H9 (cell line): ENCODE measurements around the gene UBXN10. TPM values are rescaled to one million over a fixed set of nuclear protein-coding genes. Genes with fewer than 3 reads are reported as not detected.

Source experiments
- DNase-seq: peaks from one replicate; pipeline ENCODE4 v3.0.0-alpha.2; 2017
- H2AFZ ChIP-seq: one replicate; pipeline ENCODE4 v1.6.1; 2013; ENCODE audit warnings: mild to moderate bottlenecking, low read length, control low read depth, moderate library complexity
- H2AK5ac ChIP-seq: 2 replicates; pipeline ENCODE4 v1.6.1; 2013; ENCODE audit warnings: low read length, control low read depth, mixed read lengths; ENCODE audit not compliant: insufficient read length
- H2BK120ac ChIP-seq: one replicate; pipeline ENCODE4 v1.6.1; 2013; ENCODE audit warnings: low read depth, mild to moderate bottlenecking, low read length, control low read depth, inconsistent platforms; ENCODE audit not compliant: poor library complexity, severe bottlenecking
- H2BK12ac ChIP-seq: 2 replicates; pipeline ENCODE4 v1.6.1; 2013; ENCODE audit warnings: low read length, control low read depth, mixed read lengths, low read depth; ENCODE audit not compliant: insufficient read length
- H2BK15ac ChIP-seq: 2 replicates; pipeline ENCODE4 v1.6.1; 2013; ENCODE audit warnings: low read depth, low read length, control low read depth
- H2BK20ac ChIP-seq: one replicate; pipeline ENCODE4 v1.6.1; 2013; ENCODE audit warnings: low read depth, mild to moderate bottlenecking, low read length, control low read depth, inconsistent platforms; ENCODE audit not compliant: poor library complexity, severe bottlenecking
- H2BK5ac ChIP-seq: 2 replicates; pipeline ENCODE4 v1.6.1; 2013; ENCODE audit warnings: low read length, control low read depth, mixed read lengths; ENCODE audit not compliant: insufficient read length
- H3K14ac ChIP-seq: 2 replicates; pipeline ENCODE4 v1.6.1; 2013; ENCODE audit warnings: low read length, control low read depth; ENCODE audit not compliant: insufficient read depth
- H3K18ac ChIP-seq: 2 replicates; pipeline ENCODE4 v1.6.1; 2013; ENCODE audit warnings: low read depth, mild to moderate bottlenecking, mixed read lengths, low read length, control low read depth; ENCODE audit not compliant: insufficient read length
- H3K23ac ChIP-seq: 2 replicates; pipeline ENCODE4 v1.6.1; 2013; ENCODE audit warnings: low read length, control low read depth, mixed read lengths, low read depth; ENCODE audit not compliant: insufficient read length
- H3K23me2 ChIP-seq: 2 replicates; pipeline ENCODE4 v1.6.1; 2013; ENCODE audit warnings: low read depth, mild to moderate bottlenecking, mixed read lengths, low read length, control low read depth; ENCODE audit not compliant: insufficient read length, poor library complexity, severe bottlenecking
- H3K27ac ChIP-seq: 2 replicates; pipeline ENCODE4 v1.5.1; 2013; ENCODE audit warnings: low read length, control low read depth, mixed read lengths, low read depth; ENCODE audit not compliant: insufficient read length
- H3K27me3 ChIP-seq: 2 replicates; pipeline ENCODE4 v1.6.1; 2013; ENCODE audit warnings: low read length, control low read depth, inconsistent platforms; ENCODE audit not compliant: insufficient read depth
- H3K4ac ChIP-seq: 2 replicates; pipeline ENCODE4 v1.6.1; 2013; ENCODE audit warnings: low read depth, mild to moderate bottlenecking, control low read depth, inconsistent platforms, low read length, moderate library complexity
- H3K4me1 ChIP-seq: 2 replicates; pipeline ENCODE4 v1.6.1; 2013; ENCODE audit warnings: low read length, control low read depth, inconsistent platforms; ENCODE audit not compliant: insufficient read depth
- H3K4me2 ChIP-seq: 2 replicates; pipeline ENCODE4 v1.6.1; 2013; ENCODE audit warnings: low read length, control low read depth, mixed read lengths; ENCODE audit not compliant: insufficient read length, insufficient read depth
- H3K56ac ChIP-seq: 2 replicates; pipeline ENCODE4 v1.6.1; 2013; ENCODE audit warnings: low read depth, mild to moderate bottlenecking, mixed read lengths, low read length, control low read depth; ENCODE audit not compliant: insufficient read length
- H3K79me1 ChIP-seq: 2 replicates; pipeline ENCODE4 v1.6.1; 2013; ENCODE audit warnings: low read depth, mild to moderate bottlenecking, moderate library complexity, low read length, control low read depth, inconsistent platforms; ENCODE audit not compliant: insufficient read depth, poor library complexity, severe bottlenecking
- H3K79me2 ChIP-seq: 2 replicates; pipeline ENCODE4 v1.6.1; 2013; ENCODE audit warnings: low read length, control low read depth, inconsistent platforms; ENCODE audit not compliant: insufficient read depth
- H3K9ac ChIP-seq: 2 replicates; pipeline ENCODE4 v1.6.1; 2013; ENCODE audit warnings: low read length, control low read depth, mixed read lengths; ENCODE audit not compliant: insufficient read length; ENCODE audit errors: extremely low read depth
- H3K9me3 ChIP-seq: one replicate; pipeline ENCODE4 v1.6.1; 2013; ENCODE audit warnings: low read depth, low read length, inconsistent platforms; ENCODE audit not compliant: control insufficient read depth
- H3T11ph ChIP-seq: one replicate; pipeline ENCODE4 v1.6.1; 2013; ENCODE audit warnings: mild to moderate bottlenecking, low read length, control low read depth, inconsistent platforms
- H4K20me1 ChIP-seq: one replicate; pipeline ENCODE4 v1.6.1; 2013; ENCODE audit not compliant: control insufficient read depth, insufficient read length, insufficient read depth
- H4K5ac ChIP-seq: 2 replicates; pipeline ENCODE4 v1.6.1; 2013; ENCODE audit warnings: low read depth, mild to moderate bottlenecking, mixed read lengths, low read length, control low read depth; ENCODE audit not compliant: insufficient read length
- H4K8ac ChIP-seq: replicated peaks from 2 replicates; pipeline ENCODE4 v1.6.1; 2013; ENCODE audit warnings: low read length, control low read depth, mixed read lengths, low read depth; ENCODE audit not compliant: insufficient read length
- H4K91ac ChIP-seq: 2 replicates; pipeline ENCODE4 v1.6.1; 2013; ENCODE audit warnings: low read depth, mild to moderate bottlenecking, moderate library complexity, mixed read lengths, low read length, control low read depth; ENCODE audit not compliant: insufficient read length
- H3K27ac Mint-ChIP-seq, 3 experiments: 2 replicates in 2 of 3; 3 replicates in 1 of 3; pipeline ENCODE4 v1.8.0; 2020 to 2021; ENCODE audit warnings: mixed read lengths in 3 of 3, mild to moderate bottlenecking in 1 of 3, moderate library complexity in 1 of 3
- H3K27me3 Mint-ChIP-seq: 2 replicates; pipeline ENCODE4 v1.8.0; 2021; ENCODE audit warnings: low read depth, mild to moderate bottlenecking, moderate library complexity, mixed read lengths
- H3K36me3 Mint-ChIP-seq, 3 experiments: 2 replicates in 2 of 3; 3 replicates in 1 of 3; pipeline ENCODE4 v1.8.0; 2020 to 2021; ENCODE audit warnings: low read depth in 3 of 3, mixed read lengths in 3 of 3; ENCODE audit not compliant: insufficient read depth in 1 of 3
- H3K4me1 Mint-ChIP-seq, 2 experiments: 2 replicates each; pipeline ENCODE4 v1.8.0; 2020; ENCODE audit warnings: mixed read lengths in 2 of 2
- H3K4me3 Mint-ChIP-seq, 2 experiments: 2 replicates in 1 of 2; 3 replicates in 1 of 2; pipeline ENCODE4 v1.8.0; 2020 to 2021; ENCODE audit warnings: mild to moderate bottlenecking in 2 of 2, mixed read lengths in 2 of 2, moderate library complexity in 1 of 2
- H3K9me3 Mint-ChIP-seq, 2 experiments: 2 replicates in 1 of 2; 3 replicates in 1 of 2; pipeline ENCODE4 v1.8.0; 2020; ENCODE audit warnings: mild to moderate bottlenecking in 2 of 2, mixed read lengths in 2 of 2, moderate library complexity in 1 of 2
- WGBS: extraction: QIAGEN DNeasy Blood & Tissue Kit; methylation state at CpG from one replicate; pipeline ENCODE4 v1.1.7; 2013; ENCODE audit warnings: missing lambda C conversion rate, low lambda C conversion rate, mixed read lengths; ENCODE audit not compliant: insufficient read length; ENCODE audit errors: extremely low coverage; 5-methylcytosine and 5-hydroxymethylcytosine counted together
- total RNA-seq: library from RNA; stranded (reverse); gene quantifications from 2 replicates; pipeline ENCODE4 v1.2.1, GENCODE V29; 2021
- TF ChIP-seq, protein P1 (sequence below): fragments of 200-600 bp; sonication (generic); conservative IDR thresholded peaks from 3 replicates; pipeline ENCODE4 v1.8.0; 2021; ENCODE audit warnings: antibody characterized with exemption, mild to moderate bottlenecking

The UBXN10 gene
- total RNA-seq, 1 experiment from 2014 or later = 0.59 TPM

DNA sequence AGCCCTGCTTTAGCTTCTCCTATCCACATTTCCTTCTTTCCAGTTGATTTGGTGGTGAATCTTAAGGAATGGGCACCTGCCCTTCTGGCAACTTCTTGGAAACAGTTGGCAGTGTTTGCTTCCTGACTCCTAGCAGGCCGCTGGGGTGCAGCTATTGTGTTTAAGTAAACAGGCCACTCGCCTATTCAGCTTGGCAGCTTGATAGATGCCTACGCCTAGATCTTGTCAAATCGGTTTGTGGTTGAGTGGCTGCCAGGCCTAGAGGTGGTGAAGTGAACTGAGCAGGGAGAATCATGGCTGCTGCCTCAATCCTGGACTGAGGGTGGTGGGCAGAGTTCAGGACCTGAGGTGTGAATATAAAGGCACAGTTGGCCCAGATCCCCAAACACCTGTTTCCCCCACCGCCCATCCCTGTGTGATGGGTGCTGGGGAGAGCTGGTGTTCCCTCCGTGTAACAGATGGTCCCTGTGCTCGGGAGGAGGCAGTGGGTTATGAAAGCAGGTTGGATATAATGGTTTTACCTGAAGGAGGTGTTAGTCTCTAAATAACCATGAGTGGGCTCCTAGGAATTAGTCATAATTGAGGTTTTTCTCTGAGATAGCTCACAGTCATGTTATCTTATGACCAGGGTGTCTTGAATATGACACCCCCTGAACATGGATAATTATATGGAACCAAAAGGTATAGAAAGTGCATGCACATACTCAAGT, 1.4 kb downstream of the UBXN10 start:
- Histone ChIP-seq H3T11ph (no peak overlapping the region), H3K4me1 (0 out of 2 replicates have a peak, but pooled peaks cover 3% of the 10 kb centered on the region), H3K56ac (no peak overlapping the region), H2BK12ac (no peak overlapping the region), H2BK120ac (no peak overlapping the region), H3K23me2 (peaks cover 6% of the 10 kb centered on the region), H3K4me2 (no peak overlapping the region), H3K9ac (no peak overlapping the region), H3K79me1 (no peaks in the 10 kb centered on the region), H2AK5ac (no peak overlapping the region), H4K91ac (no peak overlapping the region), H3K4ac (no peak overlapping the region), H3K9me3 (no peaks in the 10 kb centered on the region), H4K8ac (no peak overlapping the region), H3K79me2 (no peaks in the 10 kb centered on the region), H2BK15ac (no peak overlapping the region), H3K23ac (no peak overlapping the region), H2AFZ (no peak overlapping the region), H4K5ac (no peak overlapping the region), H2BK5ac (no peak overlapping the region), H2BK20ac (no peak overlapping the region), H4K20me1 (no peaks in the 10 kb centered on the region), H3K27ac (no peak overlapping the region), H3K14ac (no peak overlapping the region), H3K18ac (no peak overlapping the region), H3K27me3 (no peaks in the 10 kb centered on the region; the same call in 1 of the 2 replicates)
- no peak for DNase-seq
- no CpG with 5 or more reads among the region's 7 CpGs for WGBS
- H3K36me3 Mint-ChIP-seq = no peaks in the 10 kb centered on the region; a peak in 1 of 7 replicates
- no peak overlapping the region for H3K27ac Mint-ChIP-seq
- TF ChIP-seq, protein P1, sequence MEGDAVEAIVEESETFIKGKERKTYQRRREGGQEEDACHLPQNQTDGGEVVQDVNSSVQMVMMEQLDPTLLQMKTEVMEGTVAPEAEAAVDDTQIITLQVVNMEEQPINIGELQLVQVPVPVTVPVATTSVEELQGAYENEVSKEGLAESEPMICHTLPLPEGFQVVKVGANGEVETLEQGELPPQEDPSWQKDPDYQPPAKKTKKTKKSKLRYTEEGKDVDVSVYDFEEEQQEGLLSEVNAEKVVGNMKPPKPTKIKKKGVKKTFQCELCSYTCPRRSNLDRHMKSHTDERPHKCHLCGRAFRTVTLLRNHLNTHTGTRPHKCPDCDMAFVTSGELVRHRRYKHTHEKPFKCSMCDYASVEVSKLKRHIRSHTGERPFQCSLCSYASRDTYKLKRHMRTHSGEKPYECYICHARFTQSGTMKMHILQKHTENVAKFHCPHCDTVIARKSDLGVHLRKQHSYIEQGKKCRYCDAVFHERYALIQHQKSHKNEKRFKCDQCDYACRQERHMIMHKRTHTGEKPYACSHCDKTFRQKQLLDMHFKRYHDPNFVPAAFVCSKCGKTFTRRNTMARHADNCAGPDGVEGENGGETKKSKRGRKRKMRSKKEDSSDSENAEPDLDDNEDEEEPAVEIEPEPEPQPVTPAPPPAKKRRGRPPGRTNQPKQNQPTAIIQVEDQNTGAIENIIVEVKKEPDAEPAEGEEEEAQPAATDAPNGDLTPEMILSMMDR = no peak
- H3K4me1 Mint-ChIP-seq = peaks cover 21% of the 10 kb centered on the region in 2 experiments
- peaks cover 88% of the 10 kb centered on the region for H3K27me3 Mint-ChIP-seq
- H3K4me3 Mint-ChIP-seq = peak overlapping the region in 1 of 2 experiments; percentile 86; a peak in 4 of 5 replicates
- H3K9me3 Mint-ChIP-seq = peaks cover 0 to 3% of the 10 kb centered on the region in 2 experiments; a peak in 3 of 5 replicates
